ENCODE results near the gene TRIP4. TPM values are rescaled to one million over a fixed set of nuclear protein-coding genes. Genes with fewer than 3 reads are reported as not detected.

TRIP4 gene
- total RNA-seq, 1 experiment from 2014 or later: 18.3 TPM

DNA sequence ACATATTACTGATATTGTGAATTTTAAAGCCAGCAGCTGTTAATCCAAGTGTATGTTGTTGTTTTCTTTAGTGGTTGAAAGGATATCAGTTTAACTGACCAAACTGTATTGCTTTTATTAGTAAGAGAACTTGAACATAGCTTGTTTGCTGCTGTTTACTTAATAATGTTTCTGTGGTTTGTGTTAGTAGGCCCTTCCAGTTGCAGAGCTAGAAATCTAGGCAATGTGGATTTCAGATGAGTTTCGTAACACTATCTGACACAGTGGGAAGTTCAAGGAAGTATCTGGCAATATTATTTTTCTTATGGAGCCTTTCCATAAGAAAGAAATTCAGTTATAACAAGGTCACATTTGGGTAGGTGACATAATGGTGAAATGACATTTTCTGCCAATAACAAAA, 91.2 kb downstream of the TRIP4 start:
- CTCF ChIA-PET: no interaction called here
- H3K9me3 ChIP-seq (ENCODE audit: control insufficient read depth in 1 of 2, insufficient read depth in 1 of 2, low read depth in 1 of 2, low read length in 2 of 2): no peaks in the 10 kb centered on the region
- no peak for ATAC-seq

GRCh38 chr15:64480891-64481290, 93.3 kb downstream of the TRIP4 start:
- Histone ChIP-seq H3K79me2 (ENCODE audit: insufficient read depth, low read length) (peaks cover 24% of the 10 kb centered on the region; the same call in 1 of the 2 replicates), H3K4me2 (ENCODE audit: low read length) (no peak overlapping the region), H3K4me3 (replicated peaks in 1 of 2; ENCODE audit: low read depth in 1 of 2, low read length in 2 of 2) (no peak overlapping the region), H3K4me1 (ENCODE audit: control insufficient read depth in 1 of 2, insufficient read depth in 2 of 2, low read length in 2 of 2) (no peaks in the 10 kb centered on the region), H3K9ac (ENCODE audit: low read length) (no peak overlapping the region), H4K20me1 (ENCODE audit: insufficient read depth) (no peaks in the 10 kb centered on the region; the same call in 1 of the 2 replicates), H2AFZ (ENCODE audit: low read depth, low read length, poor library complexity, severe bottlenecking) (no peak overlapping the region), H3K9me2 (ENCODE audit: insufficient read depth) (no peaks in the 10 kb centered on the region), H3K27me3 (ENCODE audit: insufficient read depth, low read length) (no peaks in the 10 kb centered on the region), H3K27ac (ENCODE audit: low read depth, low read length) (no peak overlapping the region), H3K36me3 (ENCODE audit: control insufficient read depth in 1 of 2, insufficient read depth in 2 of 2, low read length in 2 of 2) (peaks cover 0 to under 1% of the 10 kb centered on the region in 2 experiments; a peak in 1 of 4 replicates), H3K9me3 (ENCODE audit: control insufficient read depth in 1 of 2, insufficient read depth in 1 of 2, low read depth in 1 of 2, low read length in 2 of 2) (no peaks in the 10 kb centered on the region)
- ChIA-PET RAD21 (ENCODE audit: low non-redundant PET in 1 of 2, low total read pairs in 2 of 2, uncharacterized antibody in 2 of 2, unreplicated experiment in 2 of 2) (no interaction called here), POLR2A (no interaction called here), CTCF (no interaction called here)
- no peak for ATAC-seq
- no TSS peak for BruUV-seq (replicated peaks)
- DNase-seq (ENCODE audit: low read depth, low spot score): no peak
- intact Hi-C loops (cut with micrococcal nuclease): no loop called here
- no peak for TF ChIP-seq SRF (IDR thresholded peaks at IDR 0.05; ENCODE audit: low read depth)
- no peak for TF ChIP-seq FOSL1 (IDR thresholded peaks at IDR 0.05; ENCODE audit: low read depth)
- TF ChIP-seq CBX3 (IDR thresholded peaks at IDR 0.05; ENCODE audit: low read depth): no peak
- TF ChIP-seq SP1 (IDR thresholded peaks at IDR 0.05; ENCODE audit: low read depth): no peak
- no peak for TF ChIP-seq TCF7L2 (IDR thresholded peaks at IDR 0.05; ENCODE audit: borderline replicate concordance, extremely low read depth, insufficient read depth, insufficient read length)
- TF ChIP-seq, protein P1, sequence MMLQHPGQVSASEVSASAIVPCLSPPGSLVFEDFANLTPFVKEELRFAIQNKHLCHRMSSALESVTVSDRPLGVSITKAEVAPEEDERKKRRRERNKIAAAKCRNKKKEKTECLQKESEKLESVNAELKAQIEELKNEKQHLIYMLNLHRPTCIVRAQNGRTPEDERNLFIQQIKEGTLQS (IDR thresholded peaks at IDR 0.05): no peak
- no peak for TF ChIP-seq SIN3A (IDR thresholded peaks at IDR 0.05; ENCODE audit: low read depth)
- no peak for TF ChIP-seq ELF1 (IDR thresholded peaks at IDR 0.05; ENCODE audit: borderline replicate concordance, low read depth)
- no peak for TF ChIP-seq JUND (IDR thresholded peaks at IDR 0.05)
- no peak for TF ChIP-seq YY1 (IDR thresholded peaks at IDR 0.05; ENCODE audit: extremely low read depth, insufficient replicate concordance, low read depth, low read length)
- no peak for TF ChIP-seq ZNF274 (IDR thresholded peaks at IDR 0.05; ENCODE audit: low read depth, low read length)
- no peak for TF ChIP-seq ZFX (IDR thresholded peaks at IDR 0.05)
- no peak for TF ChIP-seq EZH2phosphoT487 (IDR thresholded peaks at IDR 0.05; ENCODE audit: borderline replicate concordance)
- no peak for TF ChIP-seq RAD21 (IDR thresholded peaks at IDR 0.05; ENCODE audit: low read depth)
- TF ChIP-seq EGR1 (IDR thresholded peaks at IDR 0.05; ENCODE audit: low read depth): no peak
- no peak for TF ChIP-seq POLR2AphosphoS5 (IDR thresholded peaks at IDR 0.05; ENCODE audit: low read depth, low read length)
- TF ChIP-seq POLR2A (IDR thresholded peaks at IDR 0.05; ENCODE audit: borderline replicate concordance, extremely low read depth, insufficient read depth, insufficient read length): no peak

More for the DNA sequence above, 91.2 kb downstream of the TRIP4 start:
- POLR2A ChIA-PET: no interaction called here
- Histone ChIP-seq H3K79me2 (ENCODE audit: insufficient read depth, low read length) (peaks cover 29% of the 10 kb centered on the region; the same call in 1 of the 2 replicates), H3K27ac (ENCODE audit: low read depth, low read length) (no peak overlapping the region), H3K4me1 (ENCODE audit: control insufficient read depth in 1 of 2, insufficient read depth in 2 of 2, low read length in 2 of 2) (no peaks in the 10 kb centered on the region), H3K9ac (ENCODE audit: low read length) (no peak overlapping the region), H2AFZ (ENCODE audit: low read depth, low read length, poor library complexity, severe bottlenecking) (no peak overlapping the region), H4K20me1 (ENCODE audit: insufficient read depth) (no peaks in the 10 kb centered on the region; the same call in 1 of the 2 replicates), H3K27me3 (ENCODE audit: insufficient read depth, low read length) (no peaks in the 10 kb centered on the region), H3K9me2 (ENCODE audit: insufficient read depth) (no peaks in the 10 kb centered on the region), H3K4me3 (replicated peaks in 1 of 2; ENCODE audit: low read depth in 1 of 2, low read length in 2 of 2) (no peak overlapping the region), H3K4me2 (ENCODE audit: low read length) (no peak overlapping the region), H3K36me3 (ENCODE audit: control insufficient read depth in 1 of 2, insufficient read depth in 2 of 2, low read length in 2 of 2) (peaks cover 0 to 3% of the 10 kb centered on the region in 2 experiments; a peak in 1 of 4 replicates)
- no TSS peak for BruUV-seq (replicated peaks)
- RAD21 ChIA-PET (ENCODE audit: low non-redundant PET in 1 of 2, low total read pairs in 2 of 2, uncharacterized antibody in 2 of 2, unreplicated experiment in 2 of 2): no interaction called here
- DNase-seq (ENCODE audit: low read depth, low spot score): no peak
- intact Hi-C loops (cut with micrococcal nuclease): no loop called here
- no peak for TF ChIP-seq JUND (IDR thresholded peaks at IDR 0.05)
- no peak for TF ChIP-seq SIN3A (IDR thresholded peaks at IDR 0.05; ENCODE audit: low read depth)
- TF ChIP-seq YY1 (IDR thresholded peaks at IDR 0.05; ENCODE audit: extremely low read depth, insufficient replicate concordance, low read depth, low read length): no peak
- TF ChIP-seq TCF7L2 (IDR thresholded peaks at IDR 0.05; ENCODE audit: borderline replicate concordance, extremely low read depth, insufficient read depth, insufficient read length): no peak

All from HCT116 (cell line).